Ammon's horn (tissue), 1 donor: ENCODE measurements around the gene MYO3B.

Source experiments
- DNase-seq: peaks from one replicate; pipeline ENCODE4 v3.0.0-alpha.2; 2016; ENCODE audit warnings: low spot score

The MYO3B gene

DNA sequence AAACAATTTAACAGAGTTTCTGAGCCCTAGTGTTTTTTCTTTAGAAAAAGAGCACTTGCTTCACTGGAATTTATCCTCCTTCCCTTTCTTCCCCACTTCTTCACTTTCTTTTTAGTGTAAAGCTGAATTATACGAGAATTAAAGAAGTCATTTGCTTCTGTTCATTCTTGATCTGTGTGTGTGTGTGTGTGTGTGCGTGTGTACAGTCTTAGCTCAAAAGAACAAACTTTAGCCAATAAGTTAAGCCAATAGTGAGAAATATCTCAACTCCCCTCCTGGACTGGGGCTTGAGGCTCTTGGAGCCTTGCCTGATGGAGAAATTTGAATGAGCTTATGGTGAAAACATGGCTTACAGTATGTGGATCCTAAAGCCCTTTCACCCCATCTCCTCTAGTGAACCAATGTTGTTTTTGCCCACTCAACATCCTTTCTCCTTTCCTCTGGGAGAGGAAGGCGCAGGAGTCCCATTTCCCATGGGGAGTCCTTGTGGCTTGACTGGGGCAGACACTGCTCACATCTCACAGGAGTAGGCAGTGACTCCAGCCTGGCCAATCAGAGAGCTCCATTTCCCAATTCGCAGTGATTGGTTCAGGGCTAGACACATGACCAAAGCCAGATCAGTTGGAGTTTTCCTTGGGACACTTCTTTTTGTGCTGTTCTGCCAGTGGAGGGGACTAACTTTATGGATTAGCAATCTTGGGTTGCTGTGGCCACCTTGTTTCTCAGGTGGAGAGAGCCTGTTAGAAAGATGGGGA is 16.3 kb upstream of the MYO3B start:
- DNase-seq: no peak

GRCh38 chr2:170162271-170162632 is 15.7 kb upstream of the MYO3B start:
- no peak for DNase-seq

GRCh38 chr2:170163411-170164065 is 14.4 kb upstream of the MYO3B start:
- DNase-seq: no peak

GRCh38 chr2:170165129-170165528 is 12.8 kb upstream of the MYO3B start:
- DNase-seq: no peak

DNA sequence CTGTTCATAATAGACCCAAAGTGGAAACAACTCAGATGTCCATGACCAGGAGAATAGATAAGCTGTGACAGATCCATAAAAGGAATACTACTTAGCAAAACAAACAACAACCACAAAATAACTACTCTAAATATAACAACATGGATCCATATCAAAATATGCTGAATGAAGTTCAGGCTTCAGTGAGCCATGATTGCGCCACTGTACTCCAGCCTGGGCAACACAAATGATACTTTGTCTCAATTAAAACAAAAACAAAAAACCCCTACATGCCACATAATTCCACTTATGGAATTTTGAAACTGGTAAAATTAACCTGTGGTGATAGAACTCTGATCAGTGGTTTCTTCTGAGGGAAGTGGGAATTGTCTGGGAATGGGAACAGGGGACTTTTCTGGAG is 11.2 kb upstream of the MYO3B start:
- no peak for DNase-seq

GRCh38 chr2:170170281-170171040 is 7.5 kb upstream of the MYO3B start:
- peak; percentile 13 for DNase-seq

DNA sequence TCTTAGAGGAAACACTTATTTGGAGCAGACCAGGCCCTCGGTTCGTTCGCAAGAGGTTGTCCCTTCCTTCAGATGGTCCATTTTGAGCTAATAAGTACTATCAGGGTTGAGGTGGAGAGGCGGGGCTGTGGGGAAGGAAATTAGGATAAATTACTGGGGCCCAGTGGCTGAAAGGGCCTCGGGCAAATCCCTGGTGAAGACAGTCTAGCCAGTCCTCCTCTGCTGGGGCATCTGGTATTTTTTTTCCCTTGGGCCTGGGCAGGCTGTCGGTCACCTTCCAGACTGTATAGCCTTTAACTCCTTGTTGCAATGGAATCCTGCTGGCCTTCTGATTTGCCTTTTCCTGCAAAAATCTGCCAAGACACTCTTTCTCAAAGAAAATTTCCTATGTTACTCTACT is 1.7 kb upstream of the MYO3B start:
- no peak for DNase-seq

GRCh38 chr2:170180031-170180566 is 2.2 kb downstream of the MYO3B start:
- DNase-seq: no peak

- no peak for DNase-seq
These were observed 3.7 kb downstream of the MYO3B start for GRCh38 chr2:170181602-170182001.

- DNase-seq: no peak
These were observed 7.4 kb downstream of the MYO3B start for GRCh38 chr2:170185319-170185718.

DNA sequence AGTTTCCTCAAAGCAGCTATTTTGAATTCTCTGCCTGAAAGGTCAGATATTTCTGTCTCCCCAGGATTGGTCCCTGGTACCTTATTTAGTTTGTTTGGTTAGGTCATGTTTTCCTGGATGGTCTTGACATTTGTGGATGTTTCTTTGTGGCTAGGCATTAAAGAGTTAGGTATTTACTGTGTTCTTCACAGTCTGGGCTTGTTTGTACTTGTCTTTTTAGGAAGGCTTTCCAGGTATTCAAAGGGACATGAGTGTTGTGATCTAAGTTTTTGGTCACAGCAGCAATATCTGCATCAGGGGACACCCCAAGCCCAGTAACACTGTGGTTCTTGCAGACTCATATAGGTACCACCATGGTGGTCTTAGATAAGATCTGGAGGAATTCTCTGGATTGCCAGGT is 11.8 kb downstream of the MYO3B start:
- DNase-seq: no peak

DNA sequence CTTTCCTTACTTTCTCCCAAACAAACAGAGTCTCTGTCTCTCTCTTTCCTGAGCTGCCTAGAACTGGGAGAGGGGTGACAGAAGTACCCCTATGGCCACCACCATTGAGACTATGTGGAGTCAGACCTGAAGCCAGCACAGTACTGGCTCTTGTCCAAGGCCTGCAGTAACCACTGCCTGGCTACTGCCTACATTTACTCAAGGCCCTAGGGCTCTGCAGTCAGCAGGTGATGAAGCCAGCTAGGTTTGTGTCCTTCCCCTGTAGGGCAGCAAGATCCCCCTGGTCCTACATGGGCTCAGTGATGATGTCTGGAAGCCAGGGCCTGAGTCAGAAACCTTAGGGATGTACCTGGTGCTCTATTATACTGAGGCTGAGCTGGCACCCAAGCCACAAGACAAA is 12.2 kb downstream of the MYO3B start:
- DNase-seq: no peak

- DNase-seq: no peak
These were observed 13.4 kb downstream of the MYO3B start for GRCh38 chr2:170191166-170191866.

GRCh38 chr2:170196963-170197362 is 19.0 kb downstream of the MYO3B start:
- DNase-seq: no peak

- DNase-seq: peak; percentile 18
These were observed 23.3 kb downstream of the MYO3B start for GRCh38 chr2:170201275-170201674.

DNA sequence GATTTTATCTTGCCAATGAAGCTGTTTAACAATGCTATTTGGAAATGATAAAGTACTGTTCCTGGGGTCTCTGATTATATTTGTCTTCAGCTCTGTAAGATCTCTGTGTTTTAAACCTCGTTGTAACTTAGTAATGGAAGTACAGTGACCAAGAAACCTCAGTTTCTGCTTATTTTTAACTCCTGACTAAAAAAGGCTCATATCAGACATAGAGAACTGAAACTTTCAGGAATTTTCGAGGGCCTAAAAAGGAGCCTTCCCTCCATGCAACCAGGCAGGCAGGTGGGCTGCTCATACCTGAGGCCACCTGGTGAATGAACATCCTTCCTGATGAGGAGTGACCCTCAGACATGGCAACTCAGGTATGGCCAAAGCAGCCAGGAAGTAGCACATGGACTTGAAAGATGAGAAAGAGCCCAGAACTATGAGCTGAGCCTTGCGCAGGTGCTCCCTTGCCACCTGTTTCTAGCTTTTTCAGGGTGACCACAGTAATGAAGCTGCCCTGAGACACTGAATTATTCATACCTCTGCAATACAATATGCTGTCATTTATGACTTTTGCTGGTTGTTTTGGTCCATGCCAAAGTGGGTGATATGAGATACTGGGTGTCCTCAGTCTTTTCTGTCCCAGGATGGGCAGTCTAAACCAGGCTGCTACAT is 23.9 kb downstream of the MYO3B start:
- no peak for DNase-seq

- DNase-seq: no peak
These were observed 24.5 kb downstream of the MYO3B start for GRCh38 chr2:170202437-170202836.

DNA sequence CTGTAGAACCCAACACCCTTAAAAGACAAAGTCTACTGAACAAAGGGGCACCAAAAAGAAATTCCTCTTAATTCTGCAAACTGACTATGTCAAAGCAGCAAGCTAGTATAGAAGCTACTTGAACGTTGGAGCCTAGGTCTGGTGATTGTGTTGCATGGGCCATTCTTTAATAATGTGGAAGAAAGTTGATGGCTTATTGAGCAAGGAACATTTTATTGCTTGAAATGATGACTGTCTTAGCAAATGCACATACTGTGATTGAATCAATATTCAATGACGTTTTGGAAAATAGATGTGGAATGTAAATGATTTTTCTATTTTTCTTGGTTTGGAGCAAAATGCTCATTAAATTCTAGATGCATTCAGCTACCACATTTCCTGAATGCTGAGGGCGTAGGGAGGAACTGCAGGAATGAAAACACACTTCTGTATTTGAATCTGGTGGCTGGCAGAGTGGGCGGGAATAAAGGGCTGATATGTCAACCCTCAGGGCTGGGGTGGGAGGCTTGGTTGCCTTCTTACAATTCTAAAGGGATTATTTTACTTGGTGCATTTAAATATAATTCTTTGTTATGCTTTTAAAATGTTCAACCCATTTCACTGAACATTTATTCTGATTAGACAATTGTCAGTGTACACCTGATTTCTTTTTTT is 26.5 kb downstream of the MYO3B start:
- peak; percentile 18 for DNase-seq

DNA sequence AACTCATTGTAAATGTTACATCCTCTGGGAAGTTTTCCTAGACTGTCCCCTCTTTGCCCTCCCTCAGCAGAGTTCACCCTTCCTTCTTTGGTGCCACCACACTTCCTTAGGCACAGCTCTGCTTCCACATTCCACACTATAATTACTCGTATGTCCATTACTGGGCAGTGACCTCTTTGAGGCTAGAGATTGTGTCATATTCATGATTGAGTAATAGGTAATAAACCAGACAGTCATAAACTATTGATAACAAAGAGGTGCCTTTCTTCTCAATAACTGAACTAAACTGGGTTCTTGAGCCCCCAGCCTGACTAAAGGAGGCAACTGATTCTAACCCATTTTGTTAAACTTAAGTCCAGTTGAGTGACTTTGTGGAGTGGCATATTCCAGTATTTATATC is 28.3 kb downstream of the MYO3B start:
- DNase-seq: no peak

DNA sequence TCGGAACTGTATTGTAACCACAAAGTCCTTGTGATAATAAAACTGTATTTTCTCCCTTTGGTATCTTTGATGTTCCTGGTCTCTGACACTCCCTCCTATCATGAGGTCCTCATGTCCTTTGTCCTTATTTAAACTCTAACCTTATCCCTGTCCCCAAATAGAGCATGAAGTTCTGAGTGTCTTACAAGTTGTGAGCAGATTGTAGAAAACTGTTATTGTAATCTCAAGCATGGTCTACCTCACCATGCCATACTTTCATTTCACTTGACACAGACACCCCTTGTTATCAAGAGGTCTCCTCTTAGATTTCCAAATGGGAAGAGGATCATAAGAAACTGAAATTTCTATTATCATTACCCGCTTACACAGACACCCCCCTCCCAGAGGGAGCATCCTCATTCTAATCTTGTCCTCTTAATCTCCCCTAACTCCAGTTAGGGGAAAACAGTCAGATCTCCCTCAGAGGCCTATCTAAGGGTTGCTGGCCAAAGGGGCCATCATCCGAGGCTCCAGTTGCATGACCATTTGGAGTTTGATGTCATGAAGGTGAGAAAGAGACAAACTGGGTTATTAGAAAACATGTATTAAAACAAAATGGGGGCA is 29.0 kb downstream of the MYO3B start:
- DNase-seq: no peak

DNA sequence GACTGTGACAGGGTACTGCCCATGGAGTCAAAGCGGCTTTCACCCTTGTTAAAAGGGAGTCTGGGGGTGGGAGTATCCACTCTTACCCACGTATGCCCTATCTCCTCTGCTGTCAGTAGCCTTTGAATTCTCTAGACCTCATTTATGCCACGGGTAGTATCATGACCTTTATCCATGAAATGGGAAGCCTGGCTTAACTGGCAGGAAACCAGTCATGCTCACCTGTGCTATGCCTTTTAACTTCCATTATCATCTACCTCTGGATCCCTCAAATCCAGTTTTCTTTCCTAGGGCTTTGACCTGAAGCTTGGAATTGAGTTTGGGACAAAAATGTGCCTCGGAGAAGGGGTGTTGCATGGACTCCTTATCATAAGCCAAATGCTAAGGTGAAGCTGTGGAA is 30.0 kb downstream of the MYO3B start:
- DNase-seq: no peak
